Naive thymus-derived CD4-positive, alpha-beta T cell (primary cell): ENCODE results near the gene CASP14. TPM values are rescaled to one million over a fixed set of nuclear protein-coding genes. Genes with fewer than 3 reads are reported as not detected.

ENCODE experiments used
- ATAC-seq: fragments of 150-1000 bp; cut with Tn5 transposase; 2 replicates; pipeline ENCODE4 v1.10.0; 2021; ENCODE audit warnings: mild to moderate bottlenecking, moderate library complexity
- CTCF ChIA-PET: fragments of 350-600 bp; sonication (Branson Sonifier 250); formaldehyde crosslinking; loops from one replicate; lab custom pipeline; 2021; ENCODE audit warnings: antibody characterized with exemption; lab: Charles Lee
- POLR2A ChIA-PET: fragments of 350-600 bp; sonication (Branson Sonifier 250); formaldehyde crosslinking; loops from one replicate; lab custom pipeline; 2021; ENCODE audit warnings: antibody characterized with exemption, inconsistent platforms; lab: Charles Lee
- DNase-seq, 9 donors: peaks; one replicate each; pipeline versions ENCODE4 v3.0.0 to v3.0.0-alpha.2; 2020 to 2022; ENCODE audit warnings: mixed read lengths in 1 of 9
- H3K27ac ChIP-seq: one replicate; pipeline ENCODE4 v1.7.0; 2013; ENCODE audit warnings: mild to moderate bottlenecking, low read depth, low read length, moderate library complexity
- H3K27me3 ChIP-seq, 2 donors: one replicate each; pipeline ENCODE4 v1.7.0; 2013; ENCODE audit warnings: low read length in 2 of 2, mild to moderate bottlenecking in 2 of 2, moderate library complexity in 2 of 2; ENCODE audit not compliant: control insufficient read depth in 2 of 2, insufficient read depth in 2 of 2
- H3K36me3 ChIP-seq, 3 experiments: 1 replicate in 2 of 3; 2 replicates in 1 of 3; pipeline ENCODE4 v1.7.0; 2013; ENCODE audit warnings: low read length in 3 of 3, mild to moderate bottlenecking in 3 of 3, moderate library complexity in 1 of 3; ENCODE audit not compliant: insufficient read depth in 3 of 3, control insufficient read depth in 2 of 3
- H3K4me1 ChIP-seq, 2 donors: one replicate each; pipeline ENCODE4 v1.7.0; 2013; ENCODE audit warnings: low read length in 2 of 2, mild to moderate bottlenecking in 2 of 2, moderate library complexity in 1 of 2; ENCODE audit not compliant: control insufficient read depth in 2 of 2, insufficient read depth in 2 of 2
- H3K4me3 ChIP-seq: 2 replicates; pipeline ENCODE4 v1.7.0; 2013; ENCODE audit warnings: mild to moderate bottlenecking, low read length
- H3K9me3 ChIP-seq, 3 experiments: 1 replicate in 2 of 3; 2 replicates in 1 of 3; pipeline ENCODE4 v1.7.0; 2013; ENCODE audit warnings: low read length in 3 of 3; ENCODE audit not compliant: control insufficient read depth in 2 of 3
- H3K27ac Mint-ChIP-seq, 9 donors: one replicate each; pipeline ENCODE4 v1.8.0; 2020 to 2022; ENCODE audit warnings: mixed read lengths in 9 of 9, mild to moderate bottlenecking in 8 of 9, moderate library complexity in 5 of 9, inconsistent platforms in 2 of 9
- H3K27me3 Mint-ChIP-seq, 5 donors: one replicate each; pipeline ENCODE4 v1.8.0; 2021 to 2022; ENCODE audit warnings: mixed read lengths in 5 of 5, mild to moderate bottlenecking in 1 of 5
- H3K36me3 Mint-ChIP-seq, 5 donors: one replicate each; pipeline ENCODE4 v1.8.0; 2020 to 2022; ENCODE audit warnings: mixed read lengths in 5 of 5, mild to moderate bottlenecking in 3 of 5, inconsistent platforms in 1 of 5
- H3K4me1 Mint-ChIP-seq, 7 donors: one replicate each; pipeline ENCODE4 v1.8.0; 2020 to 2022; ENCODE audit warnings: mixed read lengths in 7 of 7, mild to moderate bottlenecking in 3 of 7, inconsistent platforms in 1 of 7
- H3K4me3 Mint-ChIP-seq, 10 donors: one replicate each; pipeline ENCODE4 v1.8.0; 2020 to 2022; ENCODE audit warnings: mild to moderate bottlenecking in 10 of 10, mixed read lengths in 10 of 10, moderate library complexity in 6 of 10, inconsistent platforms in 2 of 10
- H3K9me3 Mint-ChIP-seq, 11 donors: one replicate each; pipeline ENCODE4 v1.8.0; 2020 to 2022; ENCODE audit warnings: mixed read lengths in 11 of 11, mild to moderate bottlenecking in 4 of 11, inconsistent platforms in 1 of 11, moderate library complexity in 1 of 11
- intact Hi-C, 2 donors: fragments of 100-400 bp; cut with micrococcal nuclease; formaldehyde crosslinking; loops; one replicate each; pipeline ENCODE4 v1.15.1; 2023
- polyA plus RNA-seq, 2 donors: library from polyadenylated mRNA; unstranded; fragments of 300-500 nt; fragmentation: Illumina TruSeq; gene quantifications; one replicate each; pipeline ENCODE4 v1.2.3, GENCODE V29; 2021
- total RNA-seq, 6 experiments: library from RNA in 5 of 6; stranded (reverse) in 5 of 6; gene quantifications; 1 replicate in 5 of 6; 2 replicates in 1 of 6; pipeline ENCODE4 v1.2.3 and lab custom pipeline; 2021 to 2026

CASP14 gene
- total and polyA plus RNA-seq, 7 experiments from 2014 or later: not detected

GRCh38 chr19:15038294-15038693 is 11.0 kb upstream of the CASP14 start:
- CTCF ChIA-PET: interaction anchor here (0.6 kb wide), 1 partner anchor 1464 kb away, joined by 3 read pairs; no protein-coding TSS in a partner anchor
- H3K36me3 ChIP-seq: no peaks in the 10 kb centered on the region
- Mint-ChIP-seq H3K36me3 (no peaks in the 10 kb centered on the region), H3K9me3 (no peaks in the 10 kb centered on the region), H3K27me3 (peaks cover 0 to 47% (median 35%) of the 10 kb centered on the region in 5 donors), H3K27ac (no peak overlapping the region), H3K4me3 (no peak overlapping the region), H3K4me1 (no peaks in the 10 kb centered on the region)
- no peak overlapping the region for H3K4me3 ChIP-seq
- no peak for ATAC-seq
- POLR2A ChIA-PET: no interaction called here
- H3K9me3 ChIP-seq: no peaks in the 10 kb centered on the region
- no peak for DNase-seq
- H3K4me1 ChIP-seq: no peaks in the 10 kb centered on the region
- no peak overlapping the region for H3K27ac ChIP-seq
- no peaks in the 10 kb centered on the region for H3K27me3 ChIP-seq
- intact Hi-C loops: no loop called here

- H3K9me3 Mint-ChIP-seq: peaks cover 0 to 8% (median 0%) of the 10 kb centered on the region in 11 donors
- DNase-seq (no peak), ATAC-seq (no peak)
- ChIA-PET CTCF (no interaction called here), POLR2A (no interaction called here)
- H3K36me3 ChIP-seq: no peaks in the 10 kb centered on the region
- H3K4me1 ChIP-seq: no peaks in the 10 kb centered on the region
- H3K4me3 ChIP-seq: no peak overlapping the region
- no peaks in the 10 kb centered on the region for H3K27me3 ChIP-seq
- H3K27ac ChIP-seq: no peak overlapping the region
- H3K27me3 Mint-ChIP-seq: peaks cover 0 to 41% (median 28%) of the 10 kb centered on the region in 5 donors
- H3K36me3 Mint-ChIP-seq: no peaks in the 10 kb centered on the region
- H3K27ac Mint-ChIP-seq: no peak overlapping the region
- no peak overlapping the region for H3K4me3 Mint-ChIP-seq
- no peaks in the 10 kb centered on the region for H3K9me3 ChIP-seq
- intact Hi-C loops: no loop called here
- no peaks in the 10 kb centered on the region for H3K4me1 Mint-ChIP-seq
These were observed 7.3 kb upstream of the CASP14 start for GRCh38 chr19:15042003-15042402.

- H3K4me1 Mint-ChIP-seq: no peaks in the 10 kb centered on the region
- no peaks in the 10 kb centered on the region for H3K27me3 ChIP-seq
- H3K9me3 ChIP-seq: no peaks in the 10 kb centered on the region
- no peaks in the 10 kb centered on the region for H3K4me1 ChIP-seq
- H3K9me3 Mint-ChIP-seq: peaks cover 0 to 8% (median 0%) of the 10 kb centered on the region in 11 donors
- H3K27me3 Mint-ChIP-seq: peaks cover 0 to 46% (median 30%) of the 10 kb centered on the region in 5 donors
- ChIA-PET POLR2A (no interaction called here), CTCF (no interaction called here)
- H3K36me3 ChIP-seq: no peaks in the 10 kb centered on the region
- H3K27ac Mint-ChIP-seq: no peak overlapping the region
- no peaks in the 10 kb centered on the region for H3K36me3 Mint-ChIP-seq
- H3K4me3 Mint-ChIP-seq: no peak overlapping the region
- H3K27ac ChIP-seq: no peak overlapping the region
- H3K4me3 ChIP-seq: no peak overlapping the region
- DNase-seq: no peak
- no peak for ATAC-seq
- intact Hi-C loops: no loop called here
These were observed 6.5 kb upstream of the CASP14 start for GRCh38 chr19:15042826-15043225.

GRCh38 chr19:15045506-15045905 is 3.8 kb upstream of the CASP14 start:
- no peak overlapping the region for H3K27ac Mint-ChIP-seq
- Histone ChIP-seq H3K27ac (no peak overlapping the region), H3K36me3 (no peaks in the 10 kb centered on the region), H3K4me1 (no peaks in the 10 kb centered on the region), H3K27me3 (no peaks in the 10 kb centered on the region), H3K9me3 (no peaks in the 10 kb centered on the region), H3K4me3 (no peak overlapping the region)
- DNase-seq (no peak), ATAC-seq (no peak)
- no peaks in the 10 kb centered on the region for H3K36me3 Mint-ChIP-seq
- ChIA-PET POLR2A (no interaction called here), CTCF (no interaction called here)
- no peak overlapping the region for H3K4me3 Mint-ChIP-seq
- H3K9me3 Mint-ChIP-seq: peaks cover 0 to 8% (median 0%) of the 10 kb centered on the region in 11 donors
- H3K4me1 Mint-ChIP-seq: no peaks in the 10 kb centered on the region
- peaks cover 0 to 45% (median 36%) of the 10 kb centered on the region in 5 donors for H3K27me3 Mint-ChIP-seq
- intact Hi-C loops: no loop called here

- H3K27ac ChIP-seq: no peak overlapping the region
- no peaks in the 10 kb centered on the region for H3K27me3 ChIP-seq
- Mint-ChIP-seq H3K27ac (no peak overlapping the region), H3K9me3 (peaks cover 0 to 12% (median 4%) of the 10 kb centered on the region in 11 donors), H3K27me3 (peaks cover 0 to 62% (median 52%) of the 10 kb centered on the region in 5 donors), H3K4me1 (no peaks in the 10 kb centered on the region), H3K4me3 (no peak overlapping the region), H3K36me3 (no peaks in the 10 kb centered on the region)
- no peak for ATAC-seq
- CTCF ChIA-PET: interaction anchor here (0.7 kb wide), 1 partner anchor 1734 kb away, joined by 3 read pairs; no protein-coding TSS in a partner anchor
- no peaks in the 10 kb centered on the region for H3K4me1 ChIP-seq
- POLR2A ChIA-PET: no interaction called here
- no peak overlapping the region for H3K4me3 ChIP-seq
- H3K36me3 ChIP-seq: no peaks in the 10 kb centered on the region
- no peak for DNase-seq
- H3K9me3 ChIP-seq: no peaks in the 10 kb centered on the region
- intact Hi-C loops: no loop called here
These were observed 1.6 kb upstream of the CASP14 start for GRCh38 chr19:15047680-15048079.

- no peak overlapping the region for H3K4me3 Mint-ChIP-seq
- no peaks in the 10 kb centered on the region for H3K36me3 ChIP-seq
- no peak overlapping the region for H3K27ac Mint-ChIP-seq
- H3K27ac ChIP-seq: no peak overlapping the region
- ChIA-PET POLR2A (no interaction called here), CTCF (interaction anchor here (0.6 kb wide), 1 partner anchor 444 kb away, joined by 4 read pairs; no protein-coding TSS in a partner anchor)
- peaks cover 0 to 12% (median 4%) of the 10 kb centered on the region in 11 donors for H3K9me3 Mint-ChIP-seq
- H3K4me3 ChIP-seq: no peak overlapping the region
- intact Hi-C loops: no loop called here
- ATAC-seq (no peak), DNase-seq (no peak)
- H3K4me1 Mint-ChIP-seq: no peaks in the 10 kb centered on the region
- H3K36me3 Mint-ChIP-seq: no peaks in the 10 kb centered on the region
- no peaks in the 10 kb centered on the region for H3K9me3 ChIP-seq
- no peaks in the 10 kb centered on the region for H3K4me1 ChIP-seq
- peaks cover 0 to 63% (median 52%) of the 10 kb centered on the region in 5 donors for H3K27me3 Mint-ChIP-seq
- no peaks in the 10 kb centered on the region for H3K27me3 ChIP-seq
These were observed 1.2 kb upstream of the CASP14 start for GRCh38 chr19:15048128-15048527.

- no peak overlapping the region for H3K4me3 Mint-ChIP-seq
- peaks cover 0 to 71% (median 47%) of the 10 kb centered on the region in 5 donors for H3K27me3 Mint-ChIP-seq
- ChIA-PET POLR2A (no interaction called here), CTCF (no interaction called here)
- Histone ChIP-seq H3K4me1 (no peaks in the 10 kb centered on the region), H3K4me3 (no peak overlapping the region), H3K9me3 (no peaks in the 10 kb centered on the region), H3K27me3 (no peaks in the 10 kb centered on the region), H3K27ac (no peak overlapping the region), H3K36me3 (no peaks in the 10 kb centered on the region)
- no peaks in the 10 kb centered on the region for H3K36me3 Mint-ChIP-seq
- peaks cover 0 to 9% (median 3%) of the 10 kb centered on the region in 11 donors for H3K9me3 Mint-ChIP-seq
- no peaks in the 10 kb centered on the region for H3K4me1 Mint-ChIP-seq
- no peak overlapping the region for H3K27ac Mint-ChIP-seq
- ATAC-seq (no peak), DNase-seq (no peak)
- intact Hi-C loops: no loop called here
These were observed 1.4 kb downstream of the CASP14 start for GRCh38 chr19:15050639-15051038.
